ENCODE measurements around the gene ETFA. TPM values are rescaled to one million over a fixed set of nuclear protein-coding genes. Genes with fewer than 3 reads are reported as not detected.
A peak's percentile ranks its signal among the peaks of the same experiment; 100 is the strongest.

ETFA gene
- total and polyA plus RNA-seq, 9 of the 15 experiments (the other 6 are each of a cell fraction or from before 2014, with no cell fraction given): 130 to 543 (median 232) TPM

GRCh38 chr15:76311100-76311953 is at the start of gene ETFA (continued):
- peak; percentile 89 for TF ChIP-seq TFAP4 (CRISPR knock-in tag; IDR thresholded peaks at IDR 0.05; ENCODE audit: borderline replicate concordance)
- no peak; the same call in 1 of the 2 replicates for TF ChIP-seq ZNF41 (CRISPR knock-in tag; conservative IDR thresholded peaks at IDR 0.05)
- TF ChIP-seq ZNF696 (CRISPR knock-in tag; conservative IDR thresholded peaks at IDR 0.05): no peak
- TF ChIP-seq ETS1 (conservative IDR thresholded peaks at IDR 0.05; ENCODE audit: control insufficient read depth, low read depth, low read length): 0 out of 2 replicates have a peak, but pooled peaks have one; percentile 57
- TF ChIP-seq ZBTB7A (IDR thresholded peaks at IDR 0.05; ENCODE audit: borderline replicate concordance, control insufficient read depth, low read depth, low read length): peak; percentile 57; the same call in 1 of the 2 replicates
- peak in 1 of 2 experiments; percentile 66; a peak in 1 of 4 replicates for TF ChIP-seq RCOR1 (IDR thresholded peaks at IDR 0.05; ENCODE audit: borderline replicate concordance in 1 of 2, low read depth in 2 of 2, low read length in 2 of 2)
- TF ChIP-seq PREB (CRISPR knock-in tag; IDR thresholded peaks at IDR 0.05): 0 out of 2 replicates have a peak, but pooled peaks have one; percentile 48
- no peak for TF ChIP-seq ILF3 (IDR thresholded peaks at IDR 0.05; ENCODE audit: borderline replicate concordance)
- TF ChIP-seq OTX1 (CRISPR knock-in tag; IDR thresholded peaks at IDR 0.05): peak; percentile 24; the same call in 1 of the 2 replicates
- peak; percentile 83 for TF ChIP-seq HNRNPLL (IDR thresholded peaks at IDR 0.05; ENCODE audit: low read depth, low read length, poor library complexity, severe bottlenecking)
- TF ChIP-seq C11orf30 (IDR thresholded peaks at IDR 0.05; ENCODE audit: low read depth): 0 out of 2 replicates have a peak, but pooled peaks have one; percentile 46
- peak; percentile 85 for TF ChIP-seq NCOR1 (IDR thresholded peaks at IDR 0.05)
- TF ChIP-seq TAF1 (IDR thresholded peaks at IDR 0.05; ENCODE audit: control insufficient read depth, extremely low read depth, insufficient read depth, low read length, severe bottlenecking): peak; percentile 95
- no peak for TF ChIP-seq HES1 (IDR thresholded peaks at IDR 0.05; ENCODE audit: low read depth)
- TF ChIP-seq KLF6 (CRISPR knock-in tag; IDR thresholded peaks at IDR 0.05; ENCODE audit: borderline replicate concordance): 0 out of 2 replicates have a peak, but pooled peaks have one; percentile 35
- peak; percentile 81 for TF ChIP-seq MTA3 (IDR thresholded peaks at IDR 0.05; ENCODE audit: borderline replicate concordance)
- no peak for TF ChIP-seq MYBL2 (IDR thresholded peaks at IDR 0.05; ENCODE audit: low read depth)
- TF ChIP-seq MYBL2 (CRISPR knock-in tag; IDR thresholded peaks at IDR 0.05; ENCODE audit: borderline replicate concordance): no peak
- TF ChIP-seq NRF1 (conservative IDR thresholded peaks at IDR 0.05 in 1 of 2, IDR thresholded peaks at IDR 0.05 in 1 of 2): peak; percentile 92 to 93
- peak in 2 of 3 experiments; percentile 72 to 77 for TF ChIP-seq YY1 (IDR thresholded peaks at IDR 0.05; ENCODE audit: borderline replicate concordance in 1 of 3, control insufficient read depth in 1 of 3, extremely low read depth in 1 of 3, insufficient read depth in 3 of 3, insufficient read length in 1 of 3, insufficient replicate concordance in 2 of 3, low read depth in 1 of 3, low read length in 2 of 3)
